GDM1 (cell line): ENCODE data around the gene CHRNE.
"Not testable (repeated sequence)": the region's sequence is repeated elsewhere in the genome, so short reads cannot be mapped to it uniquely, and the experiment has no call there.

Experiments
- DNase-seq: peaks from one replicate; lab custom pipeline; 2025; lab: John Stamatoyannopoulos, UW

Gene CHRNE

GRCh38 chr17:4906642-4907041 lies 3.7 kb upstream of the CHRNE start:
- not testable (repeated sequence) for DNase-seq

DNA sequence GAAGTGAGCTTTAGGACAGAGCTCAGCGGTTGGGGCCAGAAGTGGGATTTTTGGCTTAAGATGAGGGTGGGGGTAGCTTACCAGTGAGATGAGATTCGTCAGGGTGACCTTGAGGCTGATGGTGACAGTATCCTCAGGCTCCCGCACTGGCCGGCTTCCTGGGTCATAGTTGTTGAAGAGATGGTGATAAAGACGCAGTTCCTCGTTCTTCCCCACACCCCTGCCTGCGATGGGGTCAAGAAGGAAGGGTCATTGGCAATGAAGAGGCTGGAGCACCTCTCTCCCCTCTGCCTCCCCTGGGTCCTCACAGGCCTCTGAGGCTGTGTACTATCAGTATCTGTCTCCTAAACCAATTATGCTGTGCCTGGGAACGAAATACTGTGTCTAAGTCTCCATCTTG lies 358 bp downstream of the CHRNE start:
- DNase-seq = no peak

DNA sequence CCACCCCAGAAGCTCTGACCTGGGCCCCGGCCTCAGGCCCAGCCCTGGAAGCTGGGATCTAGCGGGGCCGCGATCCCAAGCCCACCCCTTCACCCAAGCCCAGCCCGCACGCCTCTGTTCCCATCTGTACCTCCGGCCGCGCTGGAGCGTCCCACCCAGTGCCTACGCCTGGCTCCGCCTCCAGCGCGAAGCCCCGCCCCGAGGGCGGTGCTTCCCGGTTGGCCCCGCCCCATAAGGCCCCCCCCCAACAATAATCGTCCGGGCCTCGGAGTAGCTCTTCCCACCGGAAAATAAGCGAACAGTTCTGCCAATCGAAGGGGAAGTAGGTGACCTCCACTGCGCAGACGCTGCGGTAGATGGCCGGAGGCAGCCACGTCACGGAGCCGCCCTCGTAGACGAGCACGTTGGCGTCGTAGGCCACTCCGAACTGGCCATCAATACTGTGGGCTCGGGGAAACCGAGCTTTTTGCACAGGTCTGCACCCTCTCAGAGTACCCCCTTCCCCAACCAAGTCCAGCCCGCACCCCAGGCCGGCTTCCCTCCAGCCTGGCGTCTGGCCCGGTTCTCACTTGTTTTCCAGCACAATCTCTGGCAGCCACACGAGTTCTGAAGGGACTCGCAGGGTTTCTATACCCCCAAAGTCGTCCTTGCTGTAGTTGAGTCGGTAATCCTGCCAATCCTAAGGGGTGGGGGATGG lies 1.1 kb downstream of the CHRNE start:
- DNase-seq = no peak

DNA sequence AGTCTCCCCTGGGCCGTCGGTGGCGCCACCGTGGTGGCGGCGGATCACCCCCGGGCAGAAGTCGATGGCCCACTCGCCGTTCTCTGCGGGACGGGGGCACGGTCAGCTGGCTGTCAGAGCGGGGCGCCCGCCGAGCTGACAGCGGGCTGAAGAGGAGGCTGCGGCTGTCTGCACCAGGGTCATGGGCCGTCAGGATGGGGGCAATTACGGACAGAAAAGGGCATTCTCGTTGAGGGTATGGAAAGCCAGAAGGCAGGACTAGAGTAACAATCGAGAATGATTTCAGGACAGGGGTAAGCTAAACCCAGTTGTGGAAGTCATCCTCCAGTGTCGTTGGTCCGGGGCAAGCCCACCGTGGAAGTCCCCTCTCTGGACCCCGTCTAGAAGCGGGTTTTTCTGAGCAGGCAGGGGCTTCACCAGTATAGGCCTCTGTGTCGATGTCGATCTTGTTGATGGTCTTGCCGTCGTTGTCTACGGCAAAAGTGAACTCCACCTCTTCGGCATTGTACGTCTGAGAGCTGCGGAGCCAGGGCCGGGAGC lies 1.7 kb downstream of the CHRNE start:
- no peak for DNase-seq

GRCh38 chr17:4900231-4901107 lies 2.4 kb downstream of the CHRNE start:
- DNase-seq = no peak

DNA sequence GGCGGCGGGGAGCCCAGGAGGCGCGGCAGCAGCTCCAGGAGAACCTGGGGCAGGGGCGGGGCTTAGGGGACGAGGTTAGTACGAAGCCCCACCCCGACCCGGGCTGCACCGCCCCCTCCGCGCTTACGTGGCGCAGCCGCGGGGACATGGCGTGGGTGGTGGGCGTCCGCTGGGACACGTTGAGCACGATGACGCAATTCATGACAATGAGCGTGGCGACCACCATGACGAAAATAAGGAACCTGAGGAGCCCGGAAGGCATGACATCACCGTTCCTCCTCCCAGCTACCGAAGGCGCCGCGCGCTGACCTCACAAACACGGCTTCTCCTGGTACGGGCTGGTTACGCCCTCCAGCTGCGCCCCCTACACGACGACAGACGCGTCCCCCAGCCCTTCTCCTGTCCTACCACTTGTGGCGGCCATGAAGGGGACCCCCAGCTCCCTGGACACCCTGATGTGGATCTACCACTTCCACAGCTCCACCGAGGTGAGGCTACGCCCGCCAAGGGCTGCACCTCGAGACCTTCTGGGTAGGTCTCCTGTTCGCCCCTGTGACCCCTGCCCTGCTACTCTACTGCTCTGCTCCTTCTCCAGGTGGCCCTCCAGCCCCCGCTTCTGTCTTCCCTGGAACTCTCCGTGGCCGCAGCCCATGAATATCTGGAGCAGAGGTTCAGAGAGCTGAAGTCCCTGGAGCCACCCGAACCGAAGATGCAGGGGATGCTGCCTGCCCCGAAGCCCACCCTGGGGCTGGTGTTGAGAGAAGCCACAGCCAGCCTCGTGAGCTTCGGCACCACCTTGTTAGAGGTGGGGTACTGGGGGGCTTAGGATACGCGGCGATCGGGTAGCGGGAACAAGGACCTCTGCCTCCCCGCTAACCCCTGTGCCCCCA lies 3.3 kb downstream of the CHRNE start, which contains the start of gene C17orf107:
Gene C17orf107, plus strand, starts transcription at position 196 of the 890 bp plus-strand sequence. Its CDS starts 227 bp downstream, at position 423.
- no peak for DNase-seq

- no peak for DNase-seq
Measured at GRCh38 chr17:4898927-4899326, 4.0 kb downstream of the CHRNE start.

DNA sequence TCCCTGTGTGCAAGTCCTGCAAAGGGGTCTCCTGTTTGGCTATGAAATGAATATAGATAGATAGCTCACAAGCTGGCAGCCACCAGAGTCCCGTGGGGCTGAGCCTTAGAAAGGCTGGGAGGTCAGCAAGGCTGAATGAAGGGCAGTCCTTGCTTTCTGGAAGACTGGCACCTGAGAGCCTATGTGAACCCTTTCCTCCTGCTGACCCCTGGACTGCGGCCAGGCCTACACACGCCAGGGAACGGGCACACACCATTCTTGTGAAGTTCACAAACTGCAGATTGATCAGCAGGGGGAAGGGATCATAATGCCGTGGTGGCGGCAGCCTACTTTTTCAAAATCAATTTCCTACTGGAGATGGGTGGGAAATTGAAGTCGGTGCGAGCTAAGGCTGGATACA lies 4.5 kb downstream of the CHRNE start:
- no peak for DNase-seq

- DNase-seq = no peak
Measured at GRCh38 chr17:4897785-4898184, 5.1 kb downstream of the CHRNE start.

DNA sequence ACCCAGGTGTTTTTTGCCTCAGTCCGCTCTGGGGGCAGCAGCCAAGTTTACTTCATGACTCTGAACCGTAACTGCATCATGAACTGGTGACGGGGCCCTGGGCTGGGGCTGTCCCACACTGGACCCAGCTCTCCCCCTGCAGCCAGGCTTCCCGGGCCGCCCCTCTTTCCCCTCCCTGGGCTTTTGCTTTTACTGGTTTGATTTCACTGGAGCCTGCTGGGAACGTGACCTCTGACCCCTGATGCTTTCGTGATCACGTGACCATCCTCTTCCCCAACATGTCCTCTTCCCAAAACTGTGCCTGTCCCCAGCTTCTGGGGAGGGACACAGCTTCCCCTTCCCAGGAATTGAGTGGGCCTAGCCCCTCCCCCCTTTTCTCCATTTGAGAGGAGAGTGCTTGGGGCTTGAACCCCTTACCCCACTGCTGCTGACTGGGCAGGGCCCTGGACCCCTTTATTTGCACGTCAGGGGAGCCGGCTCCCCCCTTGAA lies 5.7 kb downstream of the CHRNE start:
- no peak for DNase-seq

GRCh38 chr17:4896332-4897197 lies 6.3 kb downstream of the CHRNE start:
- DNase-seq = no peak

- no peak for DNase-seq
Measured at GRCh38 chr17:4895657-4896331, 7.1 kb downstream of the CHRNE start.

- DNase-seq = no peak
Measured at GRCh38 chr17:4895121-4895520, 7.8 kb downstream of the CHRNE start.

GRCh38 chr17:4893721-4894560 lies 9.0 kb downstream of the CHRNE start:
- no peak for DNase-seq

DNA sequence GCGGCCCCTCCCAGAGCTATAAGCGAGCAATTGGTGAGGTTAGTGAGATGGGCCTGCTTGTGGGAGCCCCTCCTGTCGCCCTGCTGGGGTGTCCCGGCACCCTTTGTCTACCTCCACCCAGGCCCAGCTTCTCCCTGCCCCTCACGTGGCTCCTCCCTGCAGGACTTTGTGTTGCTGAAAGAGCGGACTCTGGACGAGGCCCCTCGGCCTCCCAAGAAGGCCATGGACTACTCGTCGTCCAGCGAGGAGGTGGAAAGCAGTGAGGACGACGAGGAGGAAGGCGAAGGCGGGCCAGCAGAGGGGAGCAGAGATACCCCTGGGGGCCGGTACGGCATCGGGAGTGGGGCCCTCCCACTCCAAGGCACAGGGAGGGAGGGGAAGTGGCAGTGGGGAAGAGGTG lies 9.6 kb downstream of the CHRNE start:
- DNase-seq = no peak

DNA sequence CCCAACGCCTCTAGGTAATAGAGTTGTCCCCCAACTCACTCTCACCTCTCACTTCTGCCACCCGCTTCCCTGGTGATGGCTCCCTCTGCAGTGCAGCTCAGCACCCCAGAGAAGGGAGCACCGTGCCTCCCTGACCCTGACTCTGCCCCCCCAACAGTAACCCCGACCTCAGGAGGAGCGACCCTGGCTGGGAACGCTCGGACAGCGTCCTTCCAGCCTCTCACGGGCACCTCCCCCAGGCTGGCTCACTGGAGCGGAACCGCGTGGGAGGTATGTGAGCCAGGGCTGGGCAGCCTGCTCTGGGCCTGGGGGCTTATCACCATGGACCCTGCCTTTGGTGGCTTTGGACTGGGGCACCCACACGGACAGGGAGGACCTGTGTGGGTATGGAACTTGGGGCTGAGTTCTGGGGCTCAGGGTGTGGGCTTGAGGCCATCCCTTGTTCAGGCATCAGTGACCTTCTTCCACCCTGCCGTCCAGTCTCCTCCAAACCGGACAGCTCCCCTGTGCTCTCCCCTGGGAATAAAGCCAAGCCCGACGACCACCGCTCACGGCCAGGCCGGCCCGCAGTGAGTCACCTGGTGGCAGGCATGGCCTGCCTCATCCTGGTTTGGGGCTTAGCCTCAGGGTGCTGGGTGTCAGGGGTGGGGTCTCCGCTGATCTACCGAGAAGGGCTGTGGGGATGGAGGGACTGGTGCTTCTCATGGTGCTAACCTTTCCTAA lies 10.2 kb downstream of the CHRNE start:
- no peak for DNase-seq

GRCh38 chr17:4891411-4892410 lies 11.2 kb downstream of the CHRNE start:
- no peak for DNase-seq
